Mesenteric fat pad (tissue), 1 donor: ENCODE measurements around the gene FOCAD. TPM values are rescaled to one million over a fixed set of nuclear protein-coding genes. Genes with fewer than 3 reads are reported as not detected.

Source experiments
- DNase-seq: peaks from one replicate; pipeline ENCODE4 v3.0.0-alpha.2; 2020; ENCODE audit warnings: low spot score
- total RNA-seq: library from RNA; stranded (reverse); fragmentation: NEBNext Ultra II Directional; extraction: Animal tissue kit (Norgen Biotek cat#: 25700); gene quantifications from one replicate; pipeline ENCODE4 v1.2.1, GENCODE V29; 2021
- donor health status: DM: yes; HTN: yes; CAD: no.

Gene FOCAD
- total RNA-seq, 1 donor from 2014 or later = 21.6 TPM

GRCh38 chr9:20788526-20789451 lies 104.7 kb downstream of the FOCAD start:
- no peak for DNase-seq

DNA sequence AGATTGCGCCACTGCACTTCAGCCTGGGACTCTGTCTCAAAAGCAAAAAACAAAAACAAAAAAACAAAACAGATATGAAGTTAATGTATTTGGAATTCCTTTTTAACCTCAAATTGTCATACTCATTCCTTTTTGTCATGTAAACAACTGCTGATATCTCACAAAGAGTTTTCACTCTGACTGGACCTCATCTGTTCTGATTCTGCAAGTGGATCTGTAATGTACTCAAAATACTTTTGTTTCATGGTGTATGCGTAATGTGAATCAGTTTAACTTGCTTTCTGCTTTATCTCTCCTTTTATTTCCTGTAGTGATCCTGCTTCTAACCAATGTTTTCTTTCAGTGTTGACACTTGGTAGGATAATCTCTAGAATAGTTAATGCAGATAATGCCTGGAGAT lies 106.7 kb downstream of the FOCAD start:
- no peak for DNase-seq

DNA sequence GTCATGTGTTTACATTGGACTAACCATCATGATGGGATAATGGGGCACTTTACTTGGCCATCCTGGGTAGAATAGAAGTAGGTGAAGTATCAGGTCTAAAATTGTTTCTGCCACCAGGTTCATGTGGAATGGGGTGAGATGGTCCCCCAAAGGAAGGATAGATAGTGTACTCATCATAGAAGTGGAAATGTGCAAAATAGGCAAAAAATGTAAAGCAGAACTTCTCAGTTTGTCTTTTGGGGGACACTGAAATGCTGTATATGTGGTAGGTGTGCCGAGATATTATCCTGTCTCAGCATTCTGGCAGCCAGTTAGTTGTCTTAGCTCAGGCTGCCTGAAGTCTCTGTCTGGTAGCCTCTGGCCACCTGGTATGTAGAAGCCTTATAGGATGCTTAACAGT lies 107.6 kb downstream of the FOCAD start:
- no peak for DNase-seq

- no peak for DNase-seq
Observed at GRCh38 chr9:20804489-20805250, 120.6 kb downstream of the FOCAD start.

GRCh38 chr9:20805766-20806165 lies 121.7 kb downstream of the FOCAD start:
- no peak for DNase-seq

GRCh38 chr9:20808002-20808401 lies 123.9 kb downstream of the FOCAD start:
- DNase-seq = no peak

DNA sequence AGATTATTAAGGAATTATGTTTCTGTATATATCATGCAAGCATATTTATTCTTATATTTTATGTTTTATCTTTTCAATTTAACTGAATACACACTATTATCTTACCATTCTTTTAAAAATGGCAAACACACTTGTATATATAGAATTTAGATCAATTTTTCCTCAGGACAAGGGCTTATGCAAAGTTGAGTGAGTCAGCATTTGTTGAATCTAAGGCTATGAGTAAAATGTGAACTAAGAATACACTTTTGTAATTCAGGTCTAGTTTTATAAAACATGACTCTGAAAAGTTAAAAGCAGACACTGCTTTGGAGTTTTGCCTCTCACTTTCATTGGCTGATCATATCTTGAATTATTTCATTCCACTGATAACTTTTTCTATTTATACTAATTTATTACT lies 127.8 kb downstream of the FOCAD start:
- DNase-seq = no peak

DNA sequence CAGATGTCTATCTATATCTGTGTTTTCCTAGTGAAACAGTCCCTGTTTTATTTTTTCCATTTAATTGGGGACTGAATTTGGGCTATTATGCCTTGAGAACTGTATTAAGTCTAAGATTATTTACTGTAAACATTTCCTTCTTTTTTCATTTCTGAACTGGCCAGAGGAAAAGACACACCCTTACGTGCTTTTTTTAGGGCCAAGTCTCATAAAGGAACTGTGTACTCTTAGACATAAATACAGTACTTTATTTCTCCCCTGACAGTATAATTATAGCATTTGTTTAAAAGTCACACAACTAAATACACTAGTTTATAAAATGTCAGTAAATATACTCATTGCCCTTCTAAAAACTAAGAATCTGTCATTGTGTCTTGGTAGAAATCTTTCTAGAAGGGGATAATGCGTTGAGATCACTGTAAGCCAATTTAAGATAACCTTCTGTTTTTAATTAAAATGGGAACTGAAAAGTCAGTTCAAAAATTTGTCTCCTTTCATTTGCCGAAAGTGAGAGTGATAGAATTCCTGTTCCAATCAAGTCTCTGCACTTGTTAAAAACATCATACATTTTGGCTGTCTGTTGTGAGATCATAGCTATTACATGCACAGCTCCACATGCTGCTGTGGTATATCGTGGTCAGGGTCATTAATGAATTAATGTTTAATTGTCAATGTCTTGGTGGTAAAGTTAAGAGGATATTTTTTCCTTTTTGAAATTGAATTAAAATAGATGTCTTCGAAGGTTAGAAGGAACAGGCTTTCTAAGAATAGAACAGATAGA lies 132.1 kb downstream of the FOCAD start:
- no peak for DNase-seq

DNA sequence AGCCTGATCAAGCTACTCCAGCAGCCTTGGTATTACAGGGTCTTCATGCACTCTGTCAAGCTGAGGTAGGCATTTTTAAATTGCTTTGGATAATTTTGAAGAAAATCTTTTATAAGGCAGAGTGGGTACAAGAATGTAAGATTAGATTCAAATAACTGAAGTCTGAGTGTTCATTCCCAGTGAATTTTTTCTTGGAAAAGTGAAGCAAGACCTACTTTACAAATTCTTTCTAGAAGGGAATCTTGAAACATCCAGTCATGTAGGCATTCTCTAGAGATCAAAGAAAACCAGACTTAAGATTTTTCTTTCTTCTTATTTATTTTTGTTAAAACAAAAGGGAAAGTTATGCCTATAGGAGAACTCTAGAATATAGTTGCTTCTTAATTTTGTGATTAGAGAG lies 139.0 kb downstream of the FOCAD start:
- no peak for DNase-seq

- no peak for DNase-seq
Observed at GRCh38 chr9:20831028-20831427, 147.0 kb downstream of the FOCAD start.

GRCh38 chr9:20832775-20833174 lies 148.7 kb downstream of the FOCAD start:
- no peak for DNase-seq

- DNase-seq = no peak
Observed at GRCh38 chr9:20835377-20836286, 151.6 kb downstream of the FOCAD start.

DNA sequence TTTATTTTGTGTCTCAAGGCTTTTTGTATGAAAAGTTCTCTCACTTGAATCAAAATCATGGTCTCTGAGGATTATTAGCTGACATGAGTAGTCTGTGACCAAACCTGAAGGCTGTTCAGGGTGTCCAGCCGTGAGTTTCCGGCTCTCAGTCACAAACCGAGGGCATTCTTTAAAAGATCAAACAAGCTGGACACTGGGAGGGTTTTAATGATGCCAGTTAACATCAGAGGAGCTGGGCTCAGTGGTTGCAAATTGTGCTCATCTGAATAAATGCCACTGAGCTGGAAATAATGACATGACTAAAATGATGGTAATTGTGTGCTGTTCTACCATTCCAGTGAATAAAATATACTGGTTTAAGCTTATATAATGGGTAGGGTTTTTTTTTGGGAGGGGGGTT lies 153.1 kb downstream of the FOCAD start:
- no peak for DNase-seq

- DNase-seq = no peak
Observed at GRCh38 chr9:20838218-20838617, 154.2 kb downstream of the FOCAD start.

GRCh38 chr9:20844916-20845315 lies 160.9 kb downstream of the FOCAD start:
- DNase-seq = no peak

- DNase-seq = no peak
Observed at GRCh38 chr9:20848490-20848889, 164.4 kb downstream of the FOCAD start.

- DNase-seq = no peak
Observed at GRCh38 chr9:20853866-20854265, 169.8 kb downstream of the FOCAD start.

DNA sequence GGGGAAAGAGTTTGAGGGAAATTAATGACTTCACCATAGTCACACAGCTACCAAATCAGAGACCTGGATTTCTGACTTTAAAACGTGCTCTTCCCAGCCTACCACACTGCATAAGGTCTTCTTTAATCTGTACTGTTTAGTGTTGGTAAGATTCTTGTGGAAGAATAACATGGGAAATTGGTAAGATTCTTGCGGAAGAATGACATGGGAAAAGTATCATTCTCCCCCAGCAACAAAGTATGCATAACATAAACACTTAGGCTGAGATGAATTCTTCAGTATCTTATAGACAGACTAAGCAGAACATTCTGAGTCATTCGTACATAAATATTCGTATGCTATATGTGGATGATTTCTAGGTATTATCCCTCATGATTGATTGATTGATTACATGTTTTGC lies 170.4 kb downstream of the FOCAD start:
- no peak for DNase-seq

DNA sequence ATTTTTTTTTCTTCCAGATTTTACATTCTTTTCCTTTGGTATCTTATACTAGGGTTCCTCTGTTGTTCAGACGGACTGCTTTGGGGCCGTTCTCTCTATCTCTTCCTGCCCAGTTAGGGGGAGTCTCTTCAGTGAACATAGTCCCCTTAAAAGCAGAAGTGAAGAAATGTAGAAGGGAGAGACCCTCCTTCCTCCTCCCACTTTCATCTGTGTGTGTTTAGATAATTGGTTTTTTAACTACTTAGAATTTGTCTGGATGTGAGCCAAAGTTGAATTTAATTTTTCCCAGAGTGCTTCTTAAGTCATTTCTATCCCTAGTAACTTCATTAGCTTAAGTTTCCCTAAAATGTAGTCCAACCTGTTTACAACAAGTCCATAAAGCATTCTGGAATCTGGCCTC lies 179.9 kb downstream of the FOCAD start:
- DNase-seq = no peak

DNA sequence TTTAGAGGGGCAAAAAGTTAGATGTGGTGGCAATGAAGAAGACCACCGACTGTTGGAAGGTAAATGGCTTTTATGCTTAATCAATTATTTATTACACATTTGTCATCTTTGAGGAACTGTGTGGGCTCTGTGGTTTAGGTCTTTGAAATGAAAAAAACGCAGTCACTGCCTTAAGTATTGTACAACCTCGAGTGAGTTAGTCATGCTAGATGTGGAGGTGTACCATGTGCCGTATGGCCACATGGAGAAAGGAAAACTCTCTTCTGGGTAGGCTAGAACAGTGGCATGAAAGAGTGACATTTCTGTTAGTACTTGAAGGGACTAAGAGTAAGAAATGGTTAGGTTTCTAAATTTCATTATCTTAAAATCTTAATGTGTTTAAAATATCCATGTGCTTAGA lies 181.3 kb downstream of the FOCAD start:
- no peak for DNase-seq

DNA sequence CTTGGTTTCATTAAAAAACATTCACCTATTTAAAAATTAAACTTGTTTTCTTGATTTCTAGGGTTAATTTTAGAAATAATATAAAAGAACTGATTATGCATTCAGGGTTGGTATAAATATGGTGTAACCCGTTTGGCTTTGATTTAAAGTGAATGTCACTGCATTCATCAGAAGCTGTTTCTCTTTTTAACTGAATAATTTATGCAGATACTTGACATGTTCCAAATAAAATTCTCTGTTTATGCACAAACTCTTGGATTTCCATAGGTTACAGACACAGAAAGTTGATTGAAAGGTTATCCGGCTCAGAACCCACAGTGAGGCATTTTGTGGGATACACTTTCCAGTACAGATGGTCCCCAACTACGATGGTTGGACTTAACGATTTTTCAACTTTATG lies 186.1 kb downstream of the FOCAD start:
- no peak for DNase-seq
